ENCODE results near the gene CELA2B. TPM values are rescaled to one million over a fixed set of nuclear protein-coding genes. Genes with fewer than 3 reads are reported as not detected.
"Not testable (repeated sequence)": the region's sequence is repeated elsewhere in the genome, so short reads cannot be mapped to it uniquely, and the experiment has no call there.

Gene CELA2B
- total and polyA plus RNA-seq, 2 of the 8 experiments (the other 6 are each of a cell fraction or from before 2014, with no cell fraction given) = not detected

DNA sequence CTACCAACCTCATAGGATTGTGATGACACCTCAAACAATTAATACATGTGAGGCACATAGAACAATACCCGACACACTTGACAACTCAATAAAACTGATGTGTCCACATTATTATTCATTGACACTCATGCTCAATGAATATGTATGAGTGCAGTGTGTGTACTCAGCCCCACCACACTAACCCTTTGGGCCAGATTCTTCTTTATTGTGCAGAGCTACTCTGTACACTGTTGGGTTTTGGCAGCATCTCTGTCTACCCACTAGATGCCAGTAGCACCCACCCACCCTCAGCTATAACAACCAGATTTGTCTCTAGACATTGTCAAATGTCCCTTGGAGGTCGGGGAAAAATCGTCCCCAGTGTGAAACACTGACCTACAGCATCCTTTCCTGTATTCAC, 38.0 kb downstream of the CELA2B start (continued):
- TF ChIP-seq, protein P1, sequence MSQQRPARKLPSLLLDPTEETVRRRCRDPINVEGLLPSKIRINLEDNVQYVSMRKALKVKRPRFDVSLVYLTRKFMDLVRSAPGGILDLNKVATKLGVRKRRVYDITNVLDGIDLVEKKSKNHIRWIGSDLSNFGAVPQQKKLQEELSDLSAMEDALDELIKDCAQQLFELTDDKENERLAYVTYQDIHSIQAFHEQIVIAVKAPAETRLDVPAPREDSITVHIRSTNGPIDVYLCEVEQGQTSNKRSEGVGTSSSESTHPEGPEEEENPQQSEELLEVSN (IDR thresholded peaks at IDR 0.05) = no peak
- TF ChIP-seq EGR1 (IDR thresholded peaks at IDR 0.05; ENCODE audit: borderline replicate concordance, low read depth, low read length) (no peak), BRCA1 (IDR thresholded peaks at IDR 0.05; ENCODE audit: low read depth, low read length) (no peak)

- 95% methylated on average over 5 of the region's 5 CpGs; no CpG with 5 or more reads in 1 of the 2 experiments for WGBS, 2 experiments (ENCODE audit: extremely low coverage in 1 of 2, insufficient coverage in 1 of 2, insufficient read length in 1 of 2, insufficient replicate concordance in 2 of 2, low coverage in 1 of 2, low lambda C conversion rate in 2 of 2, missing lambda C conversion rate in 1 of 2)
- H3K27ac ChIP-seq (ENCODE audit: low read depth, low read length); H3K4me2 ChIP-seq (ENCODE audit: insufficient read depth in 1 of 2, low read depth in 2 of 2, low read length in 2 of 2); H3K9ac ChIP-seq (replicated peaks in 1 of 4; ENCODE audit: extremely low read depth in 1 of 4, low read depth in 3 of 4, low read length in 3 of 4); H3K27me3 ChIP-seq (replicated peaks in 1 of 4; ENCODE audit: control insufficient read depth in 3 of 4, extremely low read depth in 1 of 4, insufficient read depth in 3 of 4, low read length in 3 of 4); H3K23ac ChIP-seq (ENCODE audit: insufficient read length); H3K79me1 ChIP-seq (ENCODE audit: low read depth, low read length); H4K20me1 ChIP-seq (replicated peaks in 1 of 2; ENCODE audit: control insufficient read depth in 1 of 2, insufficient read depth in 2 of 2, low read length in 2 of 2); H4K91ac ChIP-seq (replicated peaks; ENCODE audit: insufficient read length, low read length); H2BK12ac ChIP-seq (ENCODE audit: low read depth, low read length); FAIRE-seq; H3K23me2 ChIP-seq (ENCODE audit: low read depth, low read length); DNase-seq (ENCODE audit: low read depth in 1 of 2, low spot score in 2 of 2); H4K8ac ChIP-seq (ENCODE audit: extremely low read depth, insufficient read depth, low read length); H3K18ac ChIP-seq (ENCODE audit: extremely low read depth, low read length); CTCF ChIA-PET (ENCODE audit: partially characterized antibody); H2BK120ac ChIP-seq (replicated peaks; ENCODE audit: low read depth, low read length); H2AFZ ChIP-seq (ENCODE audit: low read length); H2AK5ac ChIP-seq (ENCODE audit: low read depth, low read length); H2BK20ac ChIP-seq (ENCODE audit: low read length); H4K5ac ChIP-seq (ENCODE audit: insufficient read length, low read depth, low read length); H3K9me3 ChIP-seq (ENCODE audit: insufficient read depth in 2 of 2, low read depth in 1 of 2, low read length in 1 of 2); H3K14ac ChIP-seq (ENCODE audit: insufficient read length); H2BK5ac ChIP-seq (ENCODE audit: low read depth, low read length); H2BK15ac ChIP-seq (ENCODE audit: low read length); H3K4me1 ChIP-seq (replicated peaks in 1 of 4; ENCODE audit: control insufficient read depth in 3 of 4, insufficient read depth in 4 of 4, low read length in 3 of 4); H3K4me3 ChIP-seq (ENCODE audit: extremely low read depth in 1 of 4, insufficient read depth in 2 of 4, low read depth in 3 of 4, low read length in 4 of 4); H3K56ac ChIP-seq (replicated peaks; ENCODE audit: insufficient read length, low read depth, low read length): not testable (repeated sequence)
- POLR2A ChIA-PET (ENCODE audit: partially characterized antibody) = interaction anchor here (0.8 to 2.4 kb wide), 2 partner anchors 9 to 228 kb away, joined by 3 to 7 read pairs; partner anchors contain the start of genes CASP9 and TMEM82
- Histone ChIP-seq H3K4ac (replicated peaks; ENCODE audit: insufficient read length, low read depth, low read length) (peak overlapping the region; percentile 13), H3K36me3 (ENCODE audit: control insufficient read depth in 2 of 4, insufficient read depth in 4 of 4, low read length in 3 of 4) (peaks cover 0 to 22% (median 6%) of the 10 kb centered on the region in 4 experiments; a peak in 5 of 8 replicates), H3K79me2 (ENCODE audit: control insufficient read depth in 1 of 2, insufficient read depth in 2 of 2, low read length in 2 of 2) (peaks cover 0 to 16% of the 10 kb centered on the region in 2 experiments; a peak in 2 of 4 replicates)
These were observed 38.7 kb downstream of the CELA2B start for GRCh38 chr1:15514557-15514956.

Data from H1 (cell line).